Caco-2 (cell line): ENCODE data around the gene FEZF1. TPM values are rescaled to one million over a fixed set of nuclear protein-coding genes. Genes with fewer than 3 reads are reported as not detected.

Source experiments
- BruUV-seq: library from RNA; stranded (reverse); fragments of 400-500 nt; replicated peaks from 2 replicates; lab custom pipeline; 2021; lab: Mats Ljungman, UMichigan
- CTCF ChIA-PET: fragments of 300-600 bp; sonication (Branson Sonifier 250); formaldehyde crosslinking; loops from one replicate; lab custom pipeline; 2022; ENCODE audit warnings: antibody characterized with exemption; lab: Charles Lee
- POLR2A ChIA-PET: fragments of 300-600 bp; sonication (Branson Sonifier 250); formaldehyde crosslinking; loops from one replicate; lab custom pipeline; 2022; ENCODE audit warnings: antibody characterized with exemption; lab: Charles Lee
- DNase-seq, 2 experiments: peaks; one replicate each; pipeline versions ENCODE4 v3.0.0 to v3.0.0-alpha.2; 2020 to 2022
- H3K27me3 ChIP-seq: replicated peaks from 2 replicates; pipeline ENCODE4 v1.6.0; 2011; ENCODE audit warnings: low read length; ENCODE audit not compliant: control insufficient read depth, insufficient read depth
- H3K36me3 ChIP-seq: 2 replicates; pipeline ENCODE4 v1.5.1; 2011; ENCODE audit warnings: low read length; ENCODE audit not compliant: control insufficient read depth, insufficient read depth
- H3K4me1 ChIP-seq: fragments of 250-450 bp; sonication (Bioruptor Pico); 2 replicates; pipeline ENCODE4 v1.5.1; 2020; ENCODE audit warnings: mild to moderate bottlenecking
- H3K4me3 ChIP-seq: 2 replicates; pipeline ENCODE4 v1.5.1; 2011; ENCODE audit warnings: low read depth, mild to moderate bottlenecking, control low read depth, low read length
- H3K9me3 ChIP-seq: fragments of 250-450 bp; sonication (Bioruptor Pico); 2 replicates; pipeline ENCODE4 v1.5.1; 2020; ENCODE audit warnings: mild to moderate bottlenecking, moderate library complexity
- H3K27ac Mint-ChIP-seq: one replicate; pipeline ENCODE4 v1.8.0; 2022; ENCODE audit warnings: mixed read lengths; ENCODE audit not compliant: unreplicated experiment
- H3K27me3 Mint-ChIP-seq: one replicate; pipeline ENCODE4 v1.8.0; 2022; ENCODE audit warnings: mixed read lengths; ENCODE audit not compliant: insufficient read depth, unreplicated experiment
- H3K36me3 Mint-ChIP-seq: one replicate; pipeline ENCODE4 v1.8.0; 2022; ENCODE audit warnings: mild to moderate bottlenecking, mixed read lengths; ENCODE audit not compliant: insufficient read depth, unreplicated experiment
- H3K4me1 Mint-ChIP-seq: one replicate; pipeline ENCODE4 v1.8.0; 2022; ENCODE audit warnings: low read depth, mixed read lengths; ENCODE audit not compliant: unreplicated experiment
- H3K4me3 Mint-ChIP-seq: one replicate; pipeline ENCODE4 v1.8.0; 2022; ENCODE audit warnings: mild to moderate bottlenecking, moderate library complexity, mixed read lengths; ENCODE audit not compliant: unreplicated experiment
- H3K9me3 Mint-ChIP-seq: one replicate; pipeline ENCODE4 v1.8.0; 2022; ENCODE audit warnings: mixed read lengths; ENCODE audit not compliant: unreplicated experiment
- CTCF ChIP-seq, 2 experiments: fragments of 200-600 bp in 1 of 2; IDR thresholded peaks; 1 replicate in 1 of 2; 2 replicates in 1 of 2; pipeline versions ENCODE4 v1.5.1 to v1.8.0; 2011 to 2022; ENCODE audit warnings: antibody characterized with exemption in 1 of 2, control low read depth in 1 of 2, inconsistent platforms in 1 of 2, low read depth in 1 of 2, low read length in 1 of 2, mild to moderate bottlenecking in 1 of 2, moderate library complexity in 1 of 2; ENCODE audit not compliant: insufficient read depth in 1 of 2, severe bottlenecking in 1 of 2, unreplicated experiment in 1 of 2
- intact Hi-C: fragments of 100-400 bp; cut with micrococcal nuclease; formaldehyde crosslinking; loops from one replicate; pipeline ENCODE4 v1.10.0; 2022; ENCODE audit not compliant: unreplicated experiment
- total RNA-seq: library from RNA; stranded (reverse); gene quantifications from 2 replicates; pipeline ENCODE4 v1.2.3, GENCODE V29; 2022

The FEZF1 gene
- total RNA-seq, 1 experiment from 2014 or later, result not detected

GRCh38 chr7:122339145-122339904 lies 34.8 kb upstream of the FEZF1 start:
- intact Hi-C loops, result no loop called here
- H3K4me3 ChIP-seq, result no peak overlapping the region
- H3K36me3 ChIP-seq, result no peaks in the 10 kb centered on the region
- Mint-ChIP-seq H3K4me1 (no peaks in the 10 kb centered on the region), H3K27ac (no peak overlapping the region), H3K4me3 (no peak overlapping the region), H3K27me3 (no peaks in the 10 kb centered on the region), H3K36me3 (no peaks in the 10 kb centered on the region), H3K9me3 (no peaks in the 10 kb centered on the region)
- no peak for TF ChIP-seq CTCF (IDR thresholded peaks at IDR 0.05; ENCODE audit: insufficient read depth in 1 of 2, low read depth in 1 of 2, low read length in 1 of 2, severe bottlenecking in 1 of 2, unreplicated experiment in 1 of 2)
- H3K27me3 ChIP-seq, result no peaks in the 10 kb centered on the region
- POLR2A ChIA-PET, result no interaction called here
- CTCF ChIA-PET, result interaction anchor here (0.6 kb wide), 1 partner anchor 234 kb away, joined by 3 read pairs; no protein-coding TSS in a partner anchor
- no peaks in the 10 kb centered on the region for H3K9me3 ChIP-seq
- BruUV-seq, result no TSS peak
- no peak for DNase-seq
- no peaks in the 10 kb centered on the region for H3K4me1 ChIP-seq

DNA sequence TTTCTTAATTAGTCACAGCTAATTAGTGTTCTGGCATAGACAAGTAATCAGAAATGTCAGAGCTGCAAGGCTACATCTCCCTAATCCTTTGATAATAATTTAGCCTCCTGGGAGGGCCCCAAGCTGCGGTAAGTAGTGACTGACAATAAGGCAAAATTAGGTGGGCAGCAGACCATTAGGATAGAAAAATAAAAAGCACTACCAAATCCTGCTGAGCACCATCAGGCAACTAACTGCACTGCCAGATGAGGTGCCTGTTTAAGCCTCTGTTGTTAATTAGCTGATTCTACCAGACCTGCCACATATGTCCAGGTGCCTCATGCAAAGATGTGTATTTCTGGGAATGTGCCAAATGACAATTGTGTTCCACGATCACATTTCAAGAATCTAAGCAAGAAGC lies 32.5 kb upstream of the FEZF1 start:
- Histone ChIP-seq H3K4me3 (no peak overlapping the region), H3K4me1 (no peaks in the 10 kb centered on the region), H3K36me3 (no peaks in the 10 kb centered on the region), H3K9me3 (no peaks in the 10 kb centered on the region), H3K27me3 (no peaks in the 10 kb centered on the region)
- Mint-ChIP-seq H3K27ac (no peak overlapping the region), H3K9me3 (no peaks in the 10 kb centered on the region), H3K4me1 (no peaks in the 10 kb centered on the region), H3K27me3 (no peaks in the 10 kb centered on the region), H3K36me3 (no peaks in the 10 kb centered on the region), H3K4me3 (no peak overlapping the region)
- intact Hi-C loops, result no loop called here
- ChIA-PET CTCF (no interaction called here), POLR2A (no interaction called here)
- no TSS peak for BruUV-seq
- DNase-seq, result no peak
- TF ChIP-seq CTCF (IDR thresholded peaks at IDR 0.05; ENCODE audit: insufficient read depth in 1 of 2, low read depth in 1 of 2, low read length in 1 of 2, severe bottlenecking in 1 of 2, unreplicated experiment in 1 of 2), result no peak

- POLR2A ChIA-PET, result no interaction called here
- H3K27ac Mint-ChIP-seq, result no peak overlapping the region
- H3K4me1 Mint-ChIP-seq, result no peaks in the 10 kb centered on the region
Observed at GRCh38 chr7:122329145-122329802, 24.7 kb upstream of the FEZF1 start.

More at GRCh38 chr7:122329145-122329802, 24.7 kb upstream of the FEZF1 start:
- CTCF ChIA-PET, result no interaction called here
- H3K9me3 Mint-ChIP-seq, result no peaks in the 10 kb centered on the region
- TF ChIP-seq CTCF (IDR thresholded peaks at IDR 0.05; ENCODE audit: insufficient read depth in 1 of 2, low read depth in 1 of 2, low read length in 1 of 2, severe bottlenecking in 1 of 2, unreplicated experiment in 1 of 2), result no peak
- DNase-seq, result no peak
- Histone ChIP-seq H3K4me1 (no peaks in the 10 kb centered on the region), H3K27me3 (no peaks in the 10 kb centered on the region), H3K36me3 (no peaks in the 10 kb centered on the region), H3K4me3 (no peak overlapping the region), H3K9me3 (no peaks in the 10 kb centered on the region)
- H3K4me3 Mint-ChIP-seq, result no peak overlapping the region
- peaks cover 4% of the 10 kb centered on the region for H3K27me3 Mint-ChIP-seq
- no TSS peak for BruUV-seq
- H3K36me3 Mint-ChIP-seq, result no peaks in the 10 kb centered on the region
- intact Hi-C loops, result no loop called here
